Fibroblast of skin of abdomen (primary cell): ENCODE measurements around the gene TRMU.

ENCODE experiments used
- DNase-seq: peaks from one replicate; pipeline ENCODE4 v3.0.0-alpha.2; 2013

TRMU gene

DNA sequence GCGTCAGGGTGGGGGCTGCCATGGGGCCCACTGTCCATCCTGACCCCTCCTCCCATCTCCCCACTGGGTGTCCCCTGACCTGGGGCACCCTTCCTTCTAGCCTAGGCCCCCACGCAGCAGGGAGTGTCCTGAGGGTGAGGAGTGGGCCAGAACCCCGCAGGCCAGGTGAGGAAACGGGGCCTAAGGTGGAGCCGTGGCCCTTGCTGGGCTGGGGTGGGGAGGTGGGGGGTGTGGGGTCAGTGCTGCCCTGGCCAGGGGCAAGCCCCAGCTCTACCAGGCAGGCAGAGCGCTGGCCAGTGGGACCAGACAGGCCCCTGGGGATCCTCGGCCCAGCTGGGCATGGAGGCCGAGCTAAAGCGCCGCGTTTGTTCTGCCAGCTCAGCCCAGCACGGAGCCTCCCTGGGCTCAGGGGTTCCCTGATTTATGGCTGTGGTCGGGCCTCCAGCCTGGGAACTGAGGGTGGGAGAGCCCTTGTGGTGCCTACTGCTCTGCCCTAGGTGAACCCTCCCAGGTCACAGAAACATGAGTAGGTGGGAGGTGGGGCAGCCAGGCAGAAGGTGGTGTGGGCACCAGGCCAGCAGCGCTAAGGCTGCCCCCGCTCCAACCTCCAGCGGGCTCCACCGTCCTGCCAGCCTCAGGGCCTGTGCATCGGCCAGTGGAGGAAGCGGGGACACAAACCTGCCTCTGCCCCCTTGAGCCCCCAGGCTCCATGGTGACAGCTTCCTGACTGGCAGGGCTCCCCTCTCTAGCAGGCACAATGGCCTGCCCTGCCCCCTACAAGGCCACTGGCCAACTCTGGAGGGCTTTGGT lies 22.4 kb downstream of the TRMU start:
- DNase-seq, result no peak

GRCh38 chr22:46358766-46359165 lies 23.3 kb downstream of the TRMU start:
- no peak for DNase-seq

DNA sequence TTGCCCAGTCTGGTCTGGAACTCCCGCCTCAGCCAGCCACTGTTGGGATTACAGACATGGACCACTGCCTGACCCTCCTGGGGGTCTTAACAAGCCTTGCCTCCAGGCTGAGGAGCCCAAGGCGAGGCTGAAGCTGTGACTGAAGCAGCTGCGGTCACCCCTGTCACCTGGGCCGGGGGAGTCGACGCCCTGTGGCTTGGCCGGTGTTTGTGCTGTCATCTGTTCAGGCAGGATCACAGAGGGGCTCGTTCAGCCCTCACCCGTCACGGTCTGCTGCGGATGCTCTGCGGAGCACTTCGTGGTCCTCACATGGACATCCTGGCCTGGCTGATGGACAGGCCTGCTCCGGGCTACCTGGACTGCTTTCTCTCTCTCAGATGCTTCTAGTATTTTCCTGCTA lies 23.8 kb downstream of the TRMU start:
- DNase-seq, result no peak

DNA sequence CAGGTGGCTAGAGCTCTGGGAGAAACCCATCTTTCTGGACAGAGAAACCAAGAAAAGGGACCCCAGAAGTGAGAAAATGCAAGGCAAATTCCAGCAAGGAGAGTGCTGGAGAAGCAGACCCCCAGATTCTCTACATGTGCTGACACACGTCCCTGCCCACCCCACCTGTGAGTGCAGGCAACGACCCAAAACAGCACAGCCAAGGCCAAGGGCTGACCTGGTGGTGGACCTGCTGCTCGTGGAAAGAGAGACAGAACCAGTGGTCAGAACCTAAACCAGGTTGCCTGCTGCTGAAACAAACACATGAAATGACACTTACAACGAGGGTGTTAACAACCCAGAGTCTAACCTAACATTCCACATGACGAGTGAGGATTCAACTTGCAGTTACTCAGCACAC lies 24.6 kb downstream of the TRMU start:
- no peak for DNase-seq

DNA sequence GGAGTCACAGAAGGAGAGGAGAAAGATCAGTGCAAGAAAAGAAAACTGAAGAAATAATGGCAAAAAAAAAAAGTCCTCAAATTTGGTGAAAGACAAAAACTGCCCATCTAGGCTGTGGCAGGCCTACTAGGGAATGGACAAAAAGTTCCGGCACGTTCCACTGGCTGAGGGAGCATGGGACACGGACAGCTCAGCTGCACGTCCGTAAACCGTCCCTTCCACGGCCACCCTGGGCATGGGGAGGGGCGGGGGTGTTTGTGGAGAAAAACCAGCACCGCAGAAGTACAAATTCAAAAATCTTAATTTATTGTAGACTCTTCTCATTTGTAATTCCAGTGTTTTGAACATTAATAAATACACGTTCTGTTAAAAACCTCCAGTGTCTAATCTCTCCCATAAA lies 25.4 kb downstream of the TRMU start:
- DNase-seq, result no peak

GRCh38 chr22:46361826-46362202 lies 26.3 kb downstream of the TRMU start:
- DNase-seq, result no peak

GRCh38 chr22:46362203-46362933 lies 26.9 kb downstream of the TRMU start:
- DNase-seq, result no peak

DNA sequence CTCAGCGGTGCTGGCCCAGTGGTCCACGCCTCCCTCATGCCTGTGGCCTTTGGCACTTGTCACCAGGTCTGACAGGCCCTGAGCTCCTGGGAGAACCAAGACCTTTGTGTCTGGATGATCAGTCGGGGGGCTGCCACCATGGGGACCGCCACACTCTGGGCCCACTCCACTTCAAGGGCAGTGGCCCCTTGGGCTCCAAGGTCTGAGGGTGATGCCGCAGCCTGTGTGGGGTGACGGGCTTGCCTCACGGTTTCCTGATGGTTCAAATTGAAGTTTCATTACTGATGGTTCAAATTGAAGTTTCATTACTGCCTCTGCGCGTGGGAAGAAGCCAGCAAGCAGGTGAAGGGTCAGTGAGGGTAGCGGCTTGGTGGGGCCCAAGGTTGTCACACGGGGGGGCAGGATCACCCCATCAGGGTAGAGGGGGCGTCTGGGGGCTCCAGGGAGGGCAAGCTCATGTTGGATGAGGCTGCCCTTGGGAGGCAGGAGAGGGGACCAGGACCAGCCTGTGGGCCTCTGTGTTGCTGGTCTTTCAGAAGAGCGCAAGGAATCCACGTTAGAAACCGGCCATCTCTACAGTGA lies 27.5 kb downstream of the TRMU start:
- DNase-seq, result no peak

DNA sequence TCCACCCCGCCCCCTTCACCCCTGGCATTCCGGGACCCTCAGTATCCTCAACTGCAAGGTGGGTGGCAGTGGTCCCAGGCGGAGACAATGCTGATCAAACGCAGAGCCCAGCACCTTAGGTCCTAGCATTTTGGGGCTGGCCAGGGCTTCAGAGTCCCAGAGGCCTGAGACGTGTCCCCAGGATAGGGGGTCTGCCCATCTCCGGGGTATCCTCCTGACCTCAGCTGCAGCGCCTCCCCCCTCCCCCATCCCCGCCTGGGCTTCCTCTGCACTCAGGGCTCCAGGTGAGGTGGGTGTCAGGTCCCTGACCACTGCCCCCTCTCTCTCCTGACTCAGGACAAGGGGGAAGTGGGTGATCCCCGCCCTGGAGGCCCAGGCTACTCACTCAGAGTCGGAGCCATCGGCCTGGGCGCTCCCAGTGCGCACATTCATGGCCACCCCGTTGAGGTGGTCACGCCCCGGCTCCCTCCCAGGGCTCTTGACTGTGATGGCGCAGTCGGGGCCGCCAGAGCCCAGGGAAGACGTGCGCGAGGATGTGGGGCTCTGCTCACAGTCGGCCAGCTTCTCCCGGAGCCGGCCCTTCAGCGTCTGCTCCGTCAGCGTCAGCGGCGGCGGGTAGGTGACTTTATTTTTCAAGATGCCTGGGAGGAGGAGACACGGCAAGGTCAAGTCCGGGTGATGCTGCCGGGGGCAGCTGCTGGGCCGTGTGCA lies 28.3 kb downstream of the TRMU start:
- no peak for DNase-seq

DNA sequence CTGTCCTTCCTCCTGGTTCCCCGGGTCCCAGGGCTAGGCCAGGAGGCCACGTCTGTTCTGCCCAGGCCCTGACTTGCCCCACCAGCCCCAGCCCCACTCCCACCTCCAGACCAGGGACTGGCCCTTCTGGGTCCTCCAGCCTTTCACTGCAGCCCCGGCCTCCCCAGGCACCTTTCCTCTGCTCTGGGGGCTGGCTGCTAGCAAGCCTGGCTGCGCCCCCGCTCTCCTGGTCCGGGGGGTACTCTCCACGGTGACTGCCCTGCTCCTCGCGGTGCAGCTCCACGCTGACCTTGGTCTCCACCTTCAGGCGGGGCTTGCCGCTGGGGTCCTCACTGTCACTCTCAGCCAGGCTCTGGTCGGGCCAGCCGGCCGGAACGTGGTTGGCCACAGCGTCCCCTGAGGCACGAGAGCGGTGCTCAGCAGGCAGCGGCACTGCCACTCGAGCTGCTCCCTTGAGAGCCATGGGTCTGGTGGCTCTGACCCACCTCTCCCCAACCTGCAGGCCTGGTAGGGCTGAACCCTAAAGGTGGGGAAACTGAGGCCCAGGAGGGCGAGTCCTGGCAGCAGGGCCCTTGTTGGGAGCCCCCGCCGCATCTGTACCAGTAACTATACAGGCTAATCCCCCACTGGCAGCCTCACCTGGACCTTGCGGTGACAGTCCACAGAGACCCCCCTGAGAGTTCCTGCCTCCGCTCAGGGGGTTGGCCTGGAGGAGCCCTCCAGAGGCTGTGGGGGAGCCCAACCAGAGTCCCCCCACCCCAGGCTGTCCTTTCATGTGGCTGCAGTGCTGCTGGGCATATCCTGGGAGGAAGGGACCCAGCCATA lies 29.0 kb downstream of the TRMU start:
- no peak for DNase-seq

GRCh38 chr22:46365166-46365624 lies 29.7 kb downstream of the TRMU start:
- no peak for DNase-seq

GRCh38 chr22:46366327-46366731 lies 30.8 kb downstream of the TRMU start:
- DNase-seq, result no peak

DNA sequence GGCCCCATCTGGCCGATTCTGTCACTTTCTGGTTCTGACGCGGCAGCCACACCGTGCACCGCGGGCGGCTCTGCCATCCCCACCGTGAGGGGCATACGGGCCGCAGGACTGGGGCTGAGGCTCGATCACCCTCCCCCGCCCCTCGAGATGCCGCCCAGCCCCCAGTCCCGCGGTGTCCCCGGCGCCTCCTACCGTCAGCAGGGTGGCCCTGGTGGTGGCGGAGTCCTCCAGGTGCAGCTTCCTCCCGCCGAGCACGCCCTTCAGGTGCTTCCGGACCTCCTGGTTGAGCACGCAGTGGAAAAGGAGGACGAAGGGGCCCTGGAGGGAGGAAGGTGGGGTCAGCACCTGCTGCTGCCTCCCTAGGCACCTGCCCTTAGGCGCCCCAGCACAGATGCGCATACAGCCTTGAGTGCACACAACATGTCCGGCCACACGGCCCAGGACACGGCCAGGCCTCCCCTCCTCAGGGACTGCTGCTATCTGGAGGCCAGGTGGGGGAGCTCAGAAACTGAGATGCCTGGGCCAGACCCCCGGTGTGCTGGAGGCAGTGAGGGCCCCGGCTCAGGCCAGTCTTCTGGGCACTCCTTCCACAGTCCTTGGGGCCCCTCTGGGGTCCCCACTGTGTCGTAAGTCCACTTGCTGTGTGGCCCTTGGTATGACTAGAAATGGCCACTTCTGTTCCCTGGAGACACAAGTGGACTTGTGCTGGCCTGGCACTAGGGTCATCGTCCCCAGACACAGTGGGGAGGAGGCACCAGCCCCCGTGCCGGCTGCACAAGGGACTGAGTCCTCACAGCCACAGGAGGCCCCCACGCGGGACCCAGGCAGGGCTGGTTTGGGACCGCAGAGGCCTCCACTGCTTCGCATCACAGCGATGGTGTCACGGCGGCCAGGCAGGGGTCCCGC lies 31.5 kb downstream of the TRMU start:
- DNase-seq, result no peak

- peak; percentile 39 for DNase-seq
These were observed 32.2 kb downstream of the TRMU start for GRCh38 chr22:46367707-46368191.

DNA sequence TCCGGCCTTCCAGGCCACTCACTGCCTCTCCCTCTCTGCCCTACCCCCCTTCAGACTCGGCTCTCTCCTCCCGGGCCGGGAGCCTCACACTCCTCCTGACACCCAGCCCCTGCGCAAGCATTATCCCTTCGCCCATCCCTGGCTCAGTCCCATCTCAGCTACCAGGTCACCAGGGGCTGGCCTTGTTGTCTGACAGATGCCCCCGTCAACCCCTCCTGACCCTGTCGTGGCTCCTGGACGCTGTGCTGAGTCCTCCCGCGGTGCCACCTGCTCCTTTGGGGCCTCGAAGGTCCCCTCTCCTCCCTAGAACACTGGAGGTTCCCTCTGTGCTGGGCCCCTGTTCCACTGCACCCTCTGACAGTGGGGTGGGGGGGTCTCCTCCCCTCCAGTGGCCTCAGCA lies 32.9 kb downstream of the TRMU start:
- DNase-seq, result no peak

GRCh38 chr22:46368871-46369715 lies 33.6 kb downstream of the TRMU start:
- DNase-seq, result no peak

- DNase-seq, result no peak
These were observed 34.4 kb downstream of the TRMU start for GRCh38 chr22:46369716-46370583.

DNA sequence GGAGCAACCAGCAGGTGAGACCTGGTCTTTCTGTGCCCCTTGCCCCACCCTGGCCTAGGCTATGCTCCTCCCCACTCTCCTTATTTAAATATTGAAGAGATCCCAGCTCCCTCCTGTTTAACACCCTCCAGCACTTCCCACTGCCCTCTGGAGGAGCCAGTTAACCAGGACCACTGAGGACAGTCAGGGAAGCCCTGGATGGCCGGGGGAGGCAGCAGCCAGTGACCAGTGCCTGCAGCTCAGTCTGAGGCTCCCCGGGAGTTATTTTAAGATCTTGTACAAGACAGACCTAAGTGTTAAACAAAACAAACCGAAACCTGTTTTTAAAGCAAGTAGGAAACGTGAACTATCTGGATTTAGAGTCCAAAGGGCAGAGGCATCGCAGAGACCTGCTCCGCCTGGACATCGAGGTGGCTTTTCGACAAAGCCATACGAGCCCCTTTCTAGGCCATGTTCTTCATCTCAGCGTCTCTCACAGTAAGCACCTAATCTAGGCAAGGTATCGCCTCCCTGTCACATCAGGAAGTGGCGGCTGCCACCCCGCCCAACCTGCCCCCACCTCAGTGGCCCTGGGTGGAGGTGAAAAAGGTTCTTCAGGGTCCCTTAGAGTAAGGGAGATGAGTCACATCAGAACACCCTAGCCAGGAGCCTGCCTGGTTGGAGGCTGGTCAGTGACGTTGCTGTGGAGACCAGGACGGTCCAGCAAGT lies 35.2 kb downstream of the TRMU start:
- DNase-seq, result no peak
